HepG2 (cell line): ENCODE measurements around the gene HTRA2. TPM values are rescaled to one million over a fixed set of nuclear protein-coding genes. Genes with fewer than 3 reads are reported as not detected.

Source experiments
- MAX ChIP-seq: IDR thresholded peaks from 2 replicates; pipeline ENCODE4 v1.6.1; 2012; ENCODE audit warnings: inconsistent platforms
- MLX ChIP-seq: IDR thresholded peaks from 2 replicates; pipeline ENCODE4 v1.6.1; 2016
- NCOA5 ChIP-seq: sonication (generic); formaldehyde crosslinking; IDR thresholded peaks from 2 replicates; pipeline ENCODE4 v1.4.0; 2020; ENCODE audit warnings: missing genetic modification reagents
- NFE2 ChIP-seq: sonication (generic); formaldehyde crosslinking; IDR thresholded peaks from 2 replicates; pipeline ENCODE4 v1.4.0; 2020; ENCODE audit warnings: missing genetic modification reagents
- PHF5A ChIP-seq: IDR thresholded peaks from one replicate; pipeline ENCODE4 v1.6.1; 2018; ENCODE audit warnings: low read depth, missing genetic modification reagents; ENCODE audit not compliant: unreplicated experiment
- PRMT3 ChIP-seq: sonication (generic); formaldehyde crosslinking; IDR thresholded peaks from 2 replicates; pipeline ENCODE4 v1.8.1; 2022; ENCODE audit warnings: low read depth, mild to moderate bottlenecking, moderate library complexity, missing genetic modification reagents, borderline replicate concordance
- SAP130 ChIP-seq: IDR thresholded peaks from 2 replicates; pipeline ENCODE4 v1.6.1; 2016; ENCODE audit warnings: low read depth
- SNAPC4 ChIP-seq: sonication (generic); formaldehyde crosslinking; IDR thresholded peaks from 2 replicates; pipeline ENCODE4 v1.4.0; 2020; ENCODE audit warnings: mild to moderate bottlenecking, missing genetic modification reagents
- STAT5B ChIP-seq: sonication (generic); formaldehyde crosslinking; IDR thresholded peaks from 2 replicates; pipeline ENCODE4 v1.4.0; 2020; ENCODE audit warnings: missing genetic modification reagents
- TFAP4 ChIP-seq: sonication (generic); IDR thresholded peaks from 2 replicates; pipeline ENCODE4 v1.6.1; 2016; ENCODE audit warnings: low read depth, borderline replicate concordance
- TOE1 ChIP-seq: sonication (generic); formaldehyde crosslinking; IDR thresholded peaks from 2 replicates; pipeline ENCODE4 v1.4.0; 2020; ENCODE audit warnings: mild to moderate bottlenecking, missing genetic modification reagents
- U2AF1 ChIP-seq: fragments of 200-400 bp; formaldehyde crosslinking; optimal IDR thresholded peaks from 2 replicates; pipeline ENCODE3; 2017; ENCODE audit warnings: mild to moderate bottlenecking, low read depth, low read length
- ZC3H13 ChIP-seq: sonication (generic); formaldehyde crosslinking; IDR thresholded peaks from 2 replicates; pipeline ENCODE4 v1.8.1; 2023; ENCODE audit warnings: mild to moderate bottlenecking, missing genetic modification reagents, moderate library complexity
- ZNF660 ChIP-seq: sonication (generic); formaldehyde crosslinking; IDR thresholded peaks from 2 replicates; pipeline ENCODE4 v1.5.1; 2020; ENCODE audit warnings: mild to moderate bottlenecking, low read depth, missing genetic modification reagents, borderline replicate concordance
- ZSCAN21 ChIP-seq: sonication (generic); formaldehyde crosslinking; IDR thresholded peaks from 2 replicates; pipeline ENCODE4 v1.8.0; 2022; ENCODE audit warnings: mild to moderate bottlenecking, missing genetic modification reagents, moderate library complexity, borderline replicate concordance
- ZSCAN29 ChIP-seq: sonication (generic); formaldehyde crosslinking; conservative IDR thresholded peaks from 2 replicates; pipeline ENCODE4 v1.4.0; 2020; ENCODE audit warnings: mild to moderate bottlenecking, missing genetic modification reagents
- ZZZ3 ChIP-seq: sonication (generic); formaldehyde crosslinking; IDR thresholded peaks from 2 replicates; pipeline ENCODE4 v1.4.0; 2020; ENCODE audit warnings: missing genetic modification reagents, mild to moderate bottlenecking, borderline replicate concordance
- polyA plus RNA-seq, 8 experiments: library from polyadenylated mRNA; depleted of rRNA in 3 of 8; stranded (reverse) in 7 of 8; unstranded in 1 of 8; fragments of >200 nt; fragmentation: Illumina TruSeq in 4 of 8; extraction: Trizol in 4 of 8; gene quantifications; 2 replicates each; pipeline versions ENCODE4 v1.2.1 to v1.2.3, GENCODE V29; 2011 to 2016; ENCODE audit warnings: low read depth in 4 of 8, missing spikeins in 1 of 8, mixed read lengths in 1 of 8; ENCODE audit not compliant: insufficient read depth in 1 of 8
- total RNA-seq, 5 experiments: library from RNA; depleted of rRNA; stranded (reverse); fragments of >200 nt; fragmentation: Illumina TruSeq; extraction: Trizol; gene quantifications; 2 replicates each; pipeline ENCODE4 v1.2.3, GENCODE V29; 2016; ENCODE audit warnings: low read depth in 1 of 5

The HTRA2 gene
- total and polyA plus RNA-seq, 2 of the 13 experiments (the other 11 are each of a cell fraction or from before 2014, with no cell fraction given) = 47.7 to 50.3 TPM

GRCh38 chr2:74488643-74489481 lies 40.9 kb upstream of the HTRA2 start (continued):
- TF ChIP-seq SNAPC4 (CRISPR knock-in tag) (no peak), NFE2 (CRISPR knock-in tag) (no peak), ZC3H13 (peak; percentile 92), ZZZ3 (CRISPR knock-in tag) (no peak), ZNF660 (CRISPR knock-in tag) (no peak), ZSCAN29 (CRISPR knock-in tag) (no peak), TOE1 (CRISPR knock-in tag) (peak; percentile 36), SAP130 (CRISPR knock-in tag) (peak; percentile 62), U2AF1 (no peak), TFAP4 (no peak; the same call in 1 of the 2 replicates), PRMT3 (CRISPR knock-in tag) (0 out of 2 replicates have a peak, but pooled peaks have one; percentile 33), NCOA5 (CRISPR knock-in tag) (no peak), PHF5A (peak; percentile 62), ZSCAN21 (CRISPR knock-in tag) (no peak), MAX (peak; percentile 80), STAT5B (CRISPR knock-in tag) (no peak), MLX (CRISPR knock-in tag) (0 out of 2 replicates have a peak, but pooled peaks have one; percentile 44)
